Dedifferentiated amniotic fluid mesenchymal stem cell (primary cell): ENCODE results near the gene CMTM7.

Experiments used
- DNase-seq: peaks from one replicate; pipeline ENCODE4 v3.0.0-alpha.2; 2016; ENCODE audit errors: extremely low spot score

CMTM7 gene

GRCh38 chr3:32414522-32415202, 23.0 kb downstream of the CMTM7 start:
- no peak for DNase-seq

- DNase-seq: no peak
Measured at GRCh38 chr3:32419742-32420125, 28.1 kb downstream of the CMTM7 start.

- DNase-seq: no peak
Measured at GRCh38 chr3:32420126-32421038, 28.7 kb downstream of the CMTM7 start.

GRCh38 chr3:32421185-32421584, 29.5 kb downstream of the CMTM7 start:
- DNase-seq: no peak

GRCh38 chr3:32421991-32422859, 30.6 kb downstream of the CMTM7 start:
- peak; percentile 66 for DNase-seq

GRCh38 chr3:32422943-32423342, 31.3 kb downstream of the CMTM7 start:
- DNase-seq: no peak

- no peak for DNase-seq
Measured at GRCh38 chr3:32423534-32423933, 31.9 kb downstream of the CMTM7 start.

- no peak for DNase-seq
Measured at GRCh38 chr3:32423956-32424557, 32.4 kb downstream of the CMTM7 start.

- no peak for DNase-seq
Measured at GRCh38 chr3:32424581-32425250, 33.1 kb downstream of the CMTM7 start.

GRCh38 chr3:32428092-32429068, 36.7 kb downstream of the CMTM7 start:
- DNase-seq: no peak

GRCh38 chr3:32430900-32431299, 39.2 kb downstream of the CMTM7 start:
- no peak for DNase-seq

GRCh38 chr3:32431481-32431880, 39.8 kb downstream of the CMTM7 start:
- no peak for DNase-seq

GRCh38 chr3:32432045-32432710, 40.5 kb downstream of the CMTM7 start:
- DNase-seq: no peak

GRCh38 chr3:32432711-32433530, 41.3 kb downstream of the CMTM7 start:
- no peak for DNase-seq

- no peak for DNase-seq
Measured at GRCh38 chr3:32434206-32434605, 42.6 kb downstream of the CMTM7 start.

GRCh38 chr3:32435911-32436815, 44.5 kb downstream of the CMTM7 start:
- no peak for DNase-seq

- DNase-seq: no peak
Measured at GRCh38 chr3:32436816-32437189, 45.1 kb downstream of the CMTM7 start.

GRCh38 chr3:32437896-32438295, 46.2 kb downstream of the CMTM7 start:
- no peak for DNase-seq
